Measurements from ENCODE around the gene SH3D19. TPM values are rescaled to one million over a fixed set of nuclear protein-coding genes. Genes with fewer than 3 reads are reported as not detected.

Gene SH3D19
- total and polyA plus RNA-seq, 9 donors = 44.0 to 117 (median 91.4) TPM

DNA sequence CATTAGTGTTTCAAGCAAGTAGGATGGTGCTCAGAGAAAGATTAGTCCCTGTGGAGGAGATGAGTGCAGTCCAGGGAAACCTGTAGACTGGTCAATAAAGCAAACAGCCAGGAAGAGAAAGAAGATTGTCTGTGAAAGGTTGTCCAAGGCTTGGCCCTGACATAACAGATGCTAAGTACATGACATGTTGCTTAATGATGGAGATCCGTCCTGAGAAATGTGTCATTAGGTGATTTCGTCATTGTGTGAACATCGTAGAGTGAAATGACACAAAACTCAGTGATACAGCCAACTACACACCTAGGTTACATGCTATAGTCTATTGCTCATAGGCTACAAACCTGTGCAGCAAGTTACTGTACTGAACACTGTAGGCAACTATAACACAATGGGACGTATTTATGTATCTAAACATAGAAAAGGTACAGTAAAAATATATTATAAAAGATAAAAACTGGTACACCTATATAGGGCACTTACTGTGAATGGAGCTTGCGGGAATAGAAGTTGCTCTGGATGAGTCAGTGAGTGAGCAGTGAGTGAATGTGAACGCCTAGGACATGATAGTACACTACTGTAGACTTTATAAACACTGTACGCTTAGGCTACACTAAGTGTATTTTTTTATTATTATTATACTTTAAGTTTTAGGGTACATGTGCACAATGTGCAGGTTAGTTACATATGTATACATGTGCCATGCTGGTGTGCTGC is 57.4 kb downstream of the SH3D19 start:
- Histone ChIP-seq H3K27me3 (no peaks in the 10 kb centered on the region), H3K27ac (no peak overlapping the region), H3K4me1 (ENCODE audit: insufficient read depth) (peaks cover 4% of the 10 kb centered on the region), H3K9me3 (no peaks in the 10 kb centered on the region), H3K4me3 (no peak overlapping the region), H3K36me3 (no peaks in the 10 kb centered on the region)
- intact Hi-C loops (cut with DNase I) = no loop called here
- TF ChIP-seq, protein P1, sequence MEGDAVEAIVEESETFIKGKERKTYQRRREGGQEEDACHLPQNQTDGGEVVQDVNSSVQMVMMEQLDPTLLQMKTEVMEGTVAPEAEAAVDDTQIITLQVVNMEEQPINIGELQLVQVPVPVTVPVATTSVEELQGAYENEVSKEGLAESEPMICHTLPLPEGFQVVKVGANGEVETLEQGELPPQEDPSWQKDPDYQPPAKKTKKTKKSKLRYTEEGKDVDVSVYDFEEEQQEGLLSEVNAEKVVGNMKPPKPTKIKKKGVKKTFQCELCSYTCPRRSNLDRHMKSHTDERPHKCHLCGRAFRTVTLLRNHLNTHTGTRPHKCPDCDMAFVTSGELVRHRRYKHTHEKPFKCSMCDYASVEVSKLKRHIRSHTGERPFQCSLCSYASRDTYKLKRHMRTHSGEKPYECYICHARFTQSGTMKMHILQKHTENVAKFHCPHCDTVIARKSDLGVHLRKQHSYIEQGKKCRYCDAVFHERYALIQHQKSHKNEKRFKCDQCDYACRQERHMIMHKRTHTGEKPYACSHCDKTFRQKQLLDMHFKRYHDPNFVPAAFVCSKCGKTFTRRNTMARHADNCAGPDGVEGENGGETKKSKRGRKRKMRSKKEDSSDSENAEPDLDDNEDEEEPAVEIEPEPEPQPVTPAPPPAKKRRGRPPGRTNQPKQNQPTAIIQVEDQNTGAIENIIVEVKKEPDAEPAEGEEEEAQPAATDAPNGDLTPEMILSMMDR (IDR thresholded peaks at IDR 0.05) = no peak
- TF ChIP-seq EP300 (IDR thresholded peaks at IDR 0.05) = no peak
- TF ChIP-seq POLR2A (IDR thresholded peaks at IDR 0.05) = no peak
- 85 to 96% (median 94%) methylated on average over 7 of the region's 7 CpGs for WGBS, 3 donors
- no peak for DNase-seq

- intact Hi-C loops (cut with DNase I) = no loop called here
- DNase-seq = peak in 1 of 5 donors; percentile 38
Observed at GRCh38 chr4:151267104-151267503, 58.3 kb downstream of the SH3D19 start.

DNA sequence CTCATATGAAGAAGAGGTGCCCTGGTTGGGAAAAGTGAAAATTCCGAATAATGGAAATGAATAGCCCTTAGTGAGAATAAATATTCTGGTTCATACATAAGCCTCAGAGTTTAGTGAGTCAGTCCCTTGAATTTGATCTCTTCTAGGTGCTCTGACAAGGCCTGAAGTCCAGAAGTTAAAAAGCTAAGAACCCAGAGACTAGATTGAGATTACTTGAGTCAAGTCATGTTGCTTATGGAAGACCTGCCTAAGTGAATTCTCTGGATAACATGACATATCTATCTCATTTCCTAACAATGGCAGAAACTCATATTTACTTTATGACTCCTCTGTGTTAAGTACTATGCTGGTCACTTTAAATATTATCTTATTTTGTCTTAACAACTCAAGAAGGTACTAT is 58.9 kb downstream of the SH3D19 start:
- TF ChIP-seq EP300 (IDR thresholded peaks at IDR 0.05) (no peak), POLR2A (IDR thresholded peaks at IDR 0.05) (no peak)
- TF ChIP-seq, protein P1 (IDR thresholded peaks at IDR 0.05) = no peak
- H3K27ac ChIP-seq = no peak overlapping the region
- no peak for DNase-seq
- 92 to 96% (median 93%) methylated on average over 1 of the region's 1 CpG for WGBS, 3 donors
- no peaks in the 10 kb centered on the region for H3K36me3 ChIP-seq
- peaks cover 9% of the 10 kb centered on the region for H3K4me1 ChIP-seq (ENCODE audit: insufficient read depth)
- H3K4me3 ChIP-seq = no peak overlapping the region
- H3K9me3 ChIP-seq = no peaks in the 10 kb centered on the region
- intact Hi-C loops (cut with DNase I) = no loop called here
- no peaks in the 10 kb centered on the region for H3K27me3 ChIP-seq

More at GRCh38 chr4:151267104-151267503, 58.3 kb downstream of the SH3D19 start:
- WGBS, 3 donors = 33 to 56% (median 37%) methylated on average over 4 of the region's 4 CpGs
- Histone ChIP-seq H3K4me1 (ENCODE audit: insufficient read depth) (peaks cover 9% of the 10 kb centered on the region), H3K4me3 (no peak overlapping the region), H3K27ac (no peak overlapping the region), H3K27me3 (no peaks in the 10 kb centered on the region), H3K36me3 (no peaks in the 10 kb centered on the region), H3K9me3 (no peaks in the 10 kb centered on the region)
- TF ChIP-seq, protein P1 (IDR thresholded peaks at IDR 0.05) = no peak
- no peak for TF ChIP-seq POLR2A (IDR thresholded peaks at IDR 0.05)
- TF ChIP-seq EP300 (IDR thresholded peaks at IDR 0.05) = no peak

DNA sequence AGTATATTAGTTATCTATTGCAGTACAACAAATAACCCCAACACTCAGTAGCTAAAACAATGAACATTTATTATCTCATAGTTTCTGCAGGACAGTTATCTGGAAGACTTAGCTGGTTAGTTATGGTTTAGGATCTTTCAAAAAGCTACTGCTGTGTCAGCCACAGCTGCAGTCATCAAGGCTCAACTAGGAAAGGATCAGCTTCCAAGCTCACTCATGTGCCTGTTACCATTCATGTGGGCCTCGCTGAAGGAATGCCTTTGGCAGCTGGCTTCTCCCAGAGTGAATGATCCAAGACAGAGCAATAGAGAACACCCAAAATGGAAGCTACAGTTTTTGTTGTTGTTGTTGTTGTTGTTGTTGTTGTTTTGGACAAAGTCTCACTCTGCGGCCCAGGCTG is 62.0 kb downstream of the SH3D19 start:
- Histone ChIP-seq H3K4me3 (no peak overlapping the region), H3K36me3 (no peaks in the 10 kb centered on the region), H3K27me3 (no peaks in the 10 kb centered on the region), H3K27ac (no peak overlapping the region), H3K9me3 (no peaks in the 10 kb centered on the region), H3K4me1 (ENCODE audit: insufficient read depth) (peaks cover 9% of the 10 kb centered on the region)
- WGBS, 3 donors = 74 to 89% (median 77%) methylated on average over 2 of the region's 2 CpGs
- TF ChIP-seq, protein P1 (IDR thresholded peaks at IDR 0.05) = no peak
- TF ChIP-seq EP300 (IDR thresholded peaks at IDR 0.05) = no peak
- no peak for TF ChIP-seq POLR2A (IDR thresholded peaks at IDR 0.05)
- intact Hi-C loops (cut with DNase I) = no loop called here
- DNase-seq = no peak

Data from ovary (tissue), 9 donors.